Activated T-cell treated with anti-CD3 and anti-CD28 coated beads for 48 hours (primary cell): ENCODE results near the gene AMN.

Experiments
- DNase-seq: peaks from one replicate; pipeline ENCODE4 v3.0.0-alpha.2; 2020; ENCODE audit warnings: low read depth

Gene AMN

DNA sequence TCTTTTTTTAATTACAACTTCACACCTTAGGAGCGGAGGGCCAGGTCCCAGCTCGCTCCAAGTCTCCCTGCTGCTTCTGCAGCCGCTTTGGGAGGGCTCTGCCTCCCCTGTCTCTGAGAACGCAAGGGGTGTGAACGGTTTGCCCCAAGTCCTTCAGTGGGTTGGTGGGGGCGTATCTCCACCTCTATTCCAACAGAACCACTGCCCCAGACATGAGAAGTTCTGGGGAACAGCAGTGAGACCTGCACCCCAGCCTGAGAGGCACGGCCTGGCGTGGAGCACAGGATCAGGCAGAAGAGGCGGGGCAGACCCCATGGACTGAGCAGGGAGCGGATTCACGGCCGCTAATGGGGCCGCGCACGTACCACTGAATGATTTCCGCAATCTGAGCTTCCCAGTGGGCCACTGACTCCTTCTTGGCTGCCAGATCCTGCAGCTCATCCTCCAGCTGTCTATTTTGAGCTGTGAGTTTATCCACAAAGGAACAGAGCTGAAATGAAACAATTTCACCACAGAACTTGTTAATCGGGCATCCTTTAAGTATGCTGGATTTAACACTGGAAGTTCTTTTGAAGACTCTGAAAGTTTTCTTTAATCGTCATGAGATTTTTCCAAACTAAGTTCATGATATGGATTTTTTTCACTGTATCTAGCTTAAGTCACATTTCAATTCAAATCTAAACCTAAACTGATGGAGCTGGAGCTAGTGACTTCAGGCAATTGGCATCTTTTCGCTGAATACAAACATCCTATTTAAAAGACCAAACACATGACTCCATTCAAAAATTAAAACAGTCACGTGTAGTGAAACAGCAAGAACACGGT lies 44.4 kb downstream of the AMN start:
- DNase-seq: no peak

DNA sequence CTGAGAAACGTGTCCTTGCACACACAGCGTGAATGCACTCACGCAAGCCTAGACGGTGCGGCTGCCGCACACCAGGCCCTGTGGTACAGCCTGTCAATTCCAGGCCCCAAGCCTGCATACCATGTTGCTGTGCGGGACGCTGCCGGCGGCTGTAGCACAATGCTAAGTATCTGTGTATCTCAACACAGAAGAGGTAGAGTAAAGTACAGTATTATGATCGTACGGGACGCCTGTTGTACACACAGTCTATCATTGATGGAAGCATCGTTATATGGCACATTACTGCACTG lies 45.0 kb downstream of the AMN start:
- no peak for DNase-seq

DNA sequence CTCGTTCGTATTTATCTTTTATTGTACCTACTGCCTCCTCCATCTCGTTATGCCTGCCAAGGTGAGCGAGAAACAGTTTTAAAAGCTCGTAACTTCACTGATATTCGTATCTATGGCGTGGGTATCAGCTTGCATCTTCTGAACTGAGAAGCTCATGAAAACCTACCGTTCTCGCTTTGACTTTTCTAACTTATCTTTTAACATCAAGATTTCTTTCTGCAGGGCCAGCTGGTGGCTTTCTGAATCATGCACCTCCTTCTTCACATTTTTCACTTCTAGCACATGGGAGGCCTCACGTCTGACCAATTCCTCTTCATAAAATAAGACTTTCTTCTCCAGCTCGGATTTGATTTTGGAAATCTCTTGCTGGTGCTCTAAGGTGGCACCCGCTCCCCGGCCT lies 45.8 kb downstream of the AMN start:
- DNase-seq: no peak

DNA sequence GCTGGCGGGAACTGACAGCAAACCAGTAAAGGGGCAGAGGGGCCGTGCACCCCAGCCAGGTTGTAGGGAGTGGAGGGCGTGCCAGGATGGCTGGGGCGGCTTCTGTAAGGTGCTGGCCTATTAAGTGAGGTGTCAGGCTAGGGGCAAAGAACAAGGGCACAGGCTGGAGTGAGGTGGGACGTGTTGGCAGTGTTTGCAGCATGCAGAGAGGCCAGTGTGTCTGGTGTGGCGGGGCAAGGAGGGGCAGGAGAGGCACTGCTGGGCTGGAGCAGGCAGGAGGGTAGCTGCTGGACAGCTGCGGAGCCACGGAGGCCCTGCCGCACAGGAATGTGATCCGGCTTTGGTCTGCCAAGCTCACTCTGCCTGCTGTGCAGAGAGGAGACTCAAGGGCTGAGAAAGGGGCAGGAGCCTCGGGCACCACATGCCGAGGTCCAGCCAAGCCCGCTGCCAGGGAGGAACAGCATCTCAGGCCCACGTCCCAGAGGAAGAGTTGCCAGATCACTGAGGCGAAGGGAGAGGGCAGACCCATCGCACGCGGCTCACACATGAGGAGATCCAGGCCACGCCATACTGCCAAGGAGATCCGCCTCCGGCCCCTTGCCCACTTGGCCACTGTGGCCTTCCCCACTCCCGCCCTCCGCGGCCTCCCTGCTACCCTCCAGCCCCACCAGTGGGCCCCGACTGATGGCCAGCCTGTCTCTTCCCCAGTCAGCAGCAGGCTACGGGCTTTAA lies 46.8 kb downstream of the AMN start:
- DNase-seq: no peak

DNA sequence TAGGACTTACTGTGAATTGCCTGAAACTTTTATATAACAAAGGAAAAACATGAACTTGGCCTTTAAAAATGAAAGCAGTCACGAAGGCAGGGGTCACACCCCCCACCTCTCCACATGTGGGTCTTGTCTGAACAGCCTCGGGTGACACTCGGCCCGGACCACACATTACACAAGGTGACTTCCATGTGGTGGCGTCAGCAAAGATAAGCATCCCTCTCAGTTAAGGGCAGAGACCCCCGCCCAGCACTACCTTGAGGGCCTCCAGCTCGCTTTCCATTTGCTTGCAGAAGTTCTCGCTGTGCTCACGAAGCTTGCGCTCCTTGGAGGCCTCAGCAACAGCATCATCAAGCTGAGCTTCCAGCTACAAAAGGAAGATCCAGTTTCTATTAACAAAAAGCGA lies 47.4 kb downstream of the AMN start:
- DNase-seq: no peak

DNA sequence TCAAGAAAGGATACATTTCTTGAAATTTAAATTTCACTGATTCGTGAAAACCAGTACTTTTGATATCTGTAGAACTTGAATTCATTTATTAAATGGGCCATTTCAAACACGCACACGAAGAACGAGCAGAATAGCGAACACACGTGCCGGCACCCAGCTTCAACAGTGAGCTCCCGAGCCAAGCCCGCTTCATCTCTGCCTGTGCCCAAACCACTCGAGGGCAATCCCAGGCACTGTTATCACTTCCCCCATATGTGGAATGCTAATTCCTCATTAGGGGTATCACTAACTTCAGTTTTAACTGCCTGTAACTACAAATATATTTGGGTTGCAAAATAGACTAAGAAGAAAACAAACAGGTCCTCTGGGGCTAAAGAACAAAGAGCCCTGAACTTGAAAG lies 48.0 kb downstream of the AMN start:
- no peak for DNase-seq

DNA sequence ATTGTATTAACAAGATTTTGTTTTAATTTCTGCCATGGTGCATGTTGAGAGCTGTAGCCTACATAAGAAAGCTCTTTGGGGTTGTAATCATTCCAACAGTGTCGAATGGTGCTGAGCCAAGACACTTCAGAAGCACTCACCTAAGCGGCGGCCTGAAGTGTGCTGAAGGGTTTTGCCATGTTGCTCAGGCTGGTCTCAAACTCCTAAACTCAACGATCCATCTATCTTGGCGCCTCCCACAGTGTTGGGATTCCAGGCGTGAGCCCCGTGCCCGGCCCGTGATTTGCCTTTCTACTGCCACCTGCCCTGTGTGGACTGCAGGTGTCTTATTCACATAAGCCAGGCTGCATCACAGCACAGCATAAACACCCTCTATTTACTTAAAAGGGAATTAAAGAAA lies 48.9 kb downstream of the AMN start:
- no peak for DNase-seq

DNA sequence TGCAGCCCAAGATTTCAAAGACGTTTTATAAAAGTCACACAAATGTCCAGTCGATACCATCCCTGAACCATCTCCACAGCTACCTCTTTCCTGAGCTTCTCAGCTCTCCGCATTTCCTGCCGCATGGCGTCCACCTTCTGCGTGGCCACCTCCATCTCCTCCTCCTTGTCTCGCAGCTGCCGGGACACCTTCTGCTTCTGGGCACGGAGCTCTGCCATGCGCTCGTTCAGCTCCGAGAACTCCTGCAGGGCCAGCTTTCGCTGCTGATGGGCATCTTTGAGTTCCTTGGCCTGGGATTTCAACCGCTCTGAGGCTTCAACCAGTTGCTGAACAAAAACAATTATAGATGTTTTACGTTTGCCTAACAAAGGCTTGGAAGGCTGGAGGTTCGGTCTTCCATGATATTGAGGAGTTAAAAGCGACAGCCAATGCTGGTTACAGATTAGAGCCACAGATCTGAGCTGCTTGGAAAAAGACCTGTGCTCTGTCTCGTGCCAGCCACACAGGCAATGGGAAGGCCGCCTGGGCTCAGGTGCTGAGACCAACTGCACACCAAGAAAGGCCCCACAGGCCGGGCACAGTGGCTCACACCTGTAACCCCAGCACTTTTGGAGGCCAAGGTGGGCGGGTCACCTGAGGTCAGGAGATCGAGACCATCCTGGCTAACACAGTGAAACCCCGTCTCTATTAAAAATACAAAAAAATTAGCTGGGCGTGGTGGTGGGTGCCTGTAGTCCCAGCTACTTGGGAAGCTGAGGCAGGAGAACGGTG lies 49.6 kb downstream of the AMN start:
- DNase-seq: no peak

DNA sequence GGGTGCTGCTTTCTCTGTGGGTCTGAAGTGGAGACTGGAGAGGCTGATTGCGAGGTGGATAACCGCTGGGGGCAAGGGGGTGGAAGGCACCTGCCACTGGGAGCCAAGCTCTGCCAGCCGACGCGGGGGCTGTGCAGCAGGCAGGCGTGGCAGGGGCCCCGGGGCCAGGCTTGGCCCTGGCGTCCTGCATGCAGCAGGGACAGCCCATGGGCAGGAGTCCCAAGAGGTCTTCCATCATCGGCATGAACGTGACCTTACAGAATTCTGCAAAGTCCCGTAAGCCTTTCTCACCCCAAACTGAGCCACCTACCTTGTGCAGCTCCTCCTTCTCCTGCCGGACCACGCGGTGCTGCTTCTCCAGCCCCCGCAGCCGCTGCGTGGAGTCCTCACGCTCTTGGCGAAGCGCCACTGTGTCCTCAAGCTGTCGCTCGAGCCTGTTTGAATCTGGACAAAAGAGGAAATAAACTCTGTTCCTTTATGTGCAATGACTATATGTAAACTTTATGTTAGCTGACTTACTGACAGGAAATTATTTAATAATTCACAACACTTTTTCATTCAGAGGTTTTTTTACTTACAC lies 51.3 kb downstream of the AMN start:
- no peak for DNase-seq

DNA sequence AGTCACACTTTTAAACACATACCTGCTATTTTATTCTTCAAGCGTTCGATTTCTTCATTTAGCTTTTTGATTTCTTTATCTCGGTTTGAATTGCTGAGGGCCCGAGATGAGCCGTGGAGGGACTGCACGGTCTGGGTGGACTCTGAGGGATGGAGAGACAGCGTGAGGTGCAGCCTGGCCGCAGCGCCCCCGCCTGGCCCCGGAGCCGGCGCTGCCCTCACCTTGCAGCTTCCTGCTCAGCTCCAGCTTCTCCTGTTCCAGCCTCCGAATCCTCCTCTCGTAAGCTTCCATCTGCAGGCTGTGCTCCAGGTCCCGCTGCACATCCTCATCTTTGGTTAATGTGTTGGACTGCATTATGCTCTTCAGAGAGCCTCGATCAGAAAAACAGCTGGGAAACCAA lies 53.2 kb downstream of the AMN start:
- DNase-seq: no peak

DNA sequence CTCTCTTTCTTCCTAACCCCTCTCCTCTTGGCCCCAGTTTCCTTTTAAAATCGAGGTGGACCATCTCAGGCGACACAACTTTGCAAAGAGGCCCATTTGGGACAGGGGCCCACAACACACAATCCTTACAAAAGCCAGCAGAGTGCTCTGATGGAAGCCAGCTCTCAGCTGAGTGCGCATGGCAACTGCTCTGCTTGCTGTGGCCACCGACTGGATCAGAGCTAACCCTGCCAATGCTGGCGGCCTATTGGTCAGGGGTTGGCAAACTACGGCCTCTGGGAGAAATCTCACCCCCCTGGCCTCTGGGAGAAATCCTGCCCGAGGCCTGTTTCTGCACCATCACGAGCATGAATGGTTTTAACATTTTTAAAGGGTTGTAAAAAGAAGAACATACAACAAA lies 55.0 kb downstream of the AMN start:
- no peak for DNase-seq

DNA sequence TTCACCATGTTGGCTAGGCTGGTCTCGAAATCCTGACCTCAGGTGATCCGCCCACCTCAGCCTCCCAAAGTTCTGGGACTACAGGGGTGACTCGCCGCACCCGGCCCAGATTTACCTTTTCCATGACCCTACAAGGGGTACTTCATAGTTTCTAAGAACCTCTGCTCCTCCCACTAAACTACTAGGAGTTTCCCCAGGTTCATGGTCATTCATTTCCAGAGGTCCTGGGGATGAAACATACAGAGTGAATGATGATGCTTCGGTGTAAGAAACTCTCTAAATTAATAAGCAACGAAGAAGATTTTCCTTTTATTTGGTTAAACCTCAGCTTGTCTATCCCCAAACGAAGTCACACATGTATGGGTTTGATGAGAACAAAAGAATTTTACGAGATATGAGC lies 56.9 kb downstream of the AMN start:
- peak; percentile 20 for DNase-seq

DNA sequence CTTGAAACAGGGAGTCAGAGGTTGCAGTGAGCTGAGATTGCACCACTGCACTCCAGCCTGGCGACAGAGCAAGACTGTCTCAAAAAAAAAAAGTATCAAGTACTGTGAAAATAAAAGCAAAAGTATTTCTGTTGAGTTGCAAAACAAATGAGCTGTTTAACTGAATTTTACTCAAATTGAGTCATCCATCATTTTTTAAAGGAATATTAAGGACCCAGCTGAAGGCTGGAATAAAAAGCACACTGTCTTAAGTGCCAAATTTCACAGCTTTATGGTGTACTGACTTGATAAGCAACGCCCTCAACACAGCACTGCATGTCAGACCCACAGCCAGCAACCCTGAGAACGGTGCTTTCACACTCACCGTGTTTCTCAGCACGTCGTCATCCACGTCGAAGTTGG lies 57.9 kb downstream of the AMN start:
- DNase-seq: no peak
